Embryonic facial prominence (tissue), 1 donor: ENCODE data around the gene GARIN1A.

Experiments
- DNase-seq: peaks from one replicate; pipeline ENCODE4 v3.0.0-alpha.2; 2016; ENCODE audit errors: extremely low spot score

GARIN1A gene

GRCh38 chr7:128714701-128715495, 42.8 kb downstream of the GARIN1A start:
- no peak for DNase-seq

- no peak for DNase-seq
Measured at GRCh38 chr7:128718967-128719642, 47.0 kb downstream of the GARIN1A start.

- DNase-seq: no peak
Measured at GRCh38 chr7:128721376-128721775, 49.3 kb downstream of the GARIN1A start.
